BJ (cell line): ENCODE results near the gene PTPRG. TPM values are rescaled to one million over a fixed set of nuclear protein-coding genes. Genes with fewer than 3 reads are reported as not detected.
"Not testable (repeated sequence)": the region's sequence is repeated elsewhere in the genome, so short reads cannot be mapped to it uniquely, and the experiment has no call there.

ENCODE experiments used
- CTCF ChIA-PET: fragments of 350-600 bp; formaldehyde crosslinking; extraction: SDS; loops from one replicate; lab custom pipeline; 2021; ENCODE audit warnings: antibody characterized with exemption, inconsistent platforms; lab: Yijun Ruan, JAX
- POLR2A ChIA-PET: fragments of 300-600 bp; sonication (Branson Sonifier 250); formaldehyde crosslinking; extraction: SDS; loops from one replicate; lab custom pipeline; 2021; ENCODE audit warnings: antibody characterized with exemption; lab: Charles Lee
- DNase-seq: peaks from one replicate; pipeline ENCODE4 v3.0.0-alpha.2; 2011; ENCODE audit warnings: low read depth
- H3K27me3 ChIP-seq: 2 replicates; pipeline ENCODE4 v1.6.0; 2011; ENCODE audit warnings: low read length; ENCODE audit not compliant: control insufficient read depth, insufficient read depth
- H3K36me3 ChIP-seq: 2 replicates; pipeline ENCODE4 v1.5.1; 2011; ENCODE audit warnings: low read length; ENCODE audit not compliant: control insufficient read depth, insufficient read depth
- H3K4me3 ChIP-seq: 2 replicates; pipeline ENCODE4 v1.5.1; 2011; ENCODE audit warnings: low read depth, mild to moderate bottlenecking, control low read depth, low read length
- polyA plus RNA-seq: library from polyadenylated mRNA; depleted of rRNA; stranded (reverse); fragments of >200 nt; gene quantifications from 2 replicates; pipeline ENCODE4 v1.2.3, GENCODE V29; 2011
- TF ChIP-seq, protein P1 (sequence below): IDR thresholded peaks from 2 replicates; pipeline ENCODE4 v1.5.1; 2011; ENCODE audit warnings: low read depth, mild to moderate bottlenecking, control low read depth, inconsistent platforms, low read length, moderate library complexity; ENCODE audit not compliant: insufficient read depth

The PTPRG gene
- polyA plus RNA-seq, 1 experiment = 20.8 TPM

DNA sequence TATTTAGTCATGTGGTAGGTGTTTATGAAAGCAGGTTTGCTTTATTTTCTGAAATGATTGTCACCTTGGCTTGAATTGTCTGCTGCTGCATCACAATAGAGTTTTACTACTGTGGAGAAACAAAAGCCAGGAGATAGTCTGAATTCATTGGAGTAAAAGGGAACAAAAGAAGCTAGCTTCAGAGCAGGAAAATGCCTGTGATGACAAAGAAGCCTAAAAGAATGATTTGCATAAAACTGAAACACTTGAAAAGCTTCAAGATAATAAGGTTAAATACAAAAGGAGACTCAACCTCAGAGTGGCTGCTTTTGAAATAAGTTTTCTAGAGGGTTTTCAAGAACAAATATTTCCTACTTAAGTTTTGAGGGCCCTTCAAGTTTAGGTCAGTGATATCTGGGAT, 138.3 kb downstream of the PTPRG start:
- Histone ChIP-seq H3K4me3 (no peak overlapping the region), H3K36me3 (no peaks in the 10 kb centered on the region), H3K27me3 (no peaks in the 10 kb centered on the region)
- no peak for DNase-seq
- ChIA-PET POLR2A (no interaction called here), CTCF (no interaction called here)
- TF ChIP-seq, protein P1, sequence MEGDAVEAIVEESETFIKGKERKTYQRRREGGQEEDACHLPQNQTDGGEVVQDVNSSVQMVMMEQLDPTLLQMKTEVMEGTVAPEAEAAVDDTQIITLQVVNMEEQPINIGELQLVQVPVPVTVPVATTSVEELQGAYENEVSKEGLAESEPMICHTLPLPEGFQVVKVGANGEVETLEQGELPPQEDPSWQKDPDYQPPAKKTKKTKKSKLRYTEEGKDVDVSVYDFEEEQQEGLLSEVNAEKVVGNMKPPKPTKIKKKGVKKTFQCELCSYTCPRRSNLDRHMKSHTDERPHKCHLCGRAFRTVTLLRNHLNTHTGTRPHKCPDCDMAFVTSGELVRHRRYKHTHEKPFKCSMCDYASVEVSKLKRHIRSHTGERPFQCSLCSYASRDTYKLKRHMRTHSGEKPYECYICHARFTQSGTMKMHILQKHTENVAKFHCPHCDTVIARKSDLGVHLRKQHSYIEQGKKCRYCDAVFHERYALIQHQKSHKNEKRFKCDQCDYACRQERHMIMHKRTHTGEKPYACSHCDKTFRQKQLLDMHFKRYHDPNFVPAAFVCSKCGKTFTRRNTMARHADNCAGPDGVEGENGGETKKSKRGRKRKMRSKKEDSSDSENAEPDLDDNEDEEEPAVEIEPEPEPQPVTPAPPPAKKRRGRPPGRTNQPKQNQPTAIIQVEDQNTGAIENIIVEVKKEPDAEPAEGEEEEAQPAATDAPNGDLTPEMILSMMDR = no peak

DNA sequence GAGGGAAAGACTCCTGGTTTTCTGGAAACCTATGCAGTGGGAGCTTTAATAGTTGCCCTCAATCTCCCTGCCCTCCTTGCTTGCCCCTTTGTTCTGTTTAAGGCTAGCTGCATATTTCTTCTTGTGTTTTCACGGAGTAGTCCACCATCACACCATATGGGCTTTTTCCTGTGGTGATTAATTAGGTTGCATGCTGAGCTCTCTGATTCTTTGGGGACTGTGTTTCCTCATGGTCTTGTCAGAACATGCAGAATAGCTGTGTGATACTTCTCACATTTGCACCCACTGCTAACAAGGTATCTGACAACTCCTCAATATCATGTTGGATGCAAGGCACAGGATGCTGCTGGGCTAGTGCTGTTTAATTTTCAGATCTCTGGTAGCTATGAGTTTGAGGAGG, 139.6 kb downstream of the PTPRG start:
- Histone ChIP-seq H3K4me3 (no peak overlapping the region), H3K27me3 (no peaks in the 10 kb centered on the region), H3K36me3 (no peaks in the 10 kb centered on the region)
- no peak for DNase-seq
- TF ChIP-seq, protein P1 = no peak
- ChIA-PET CTCF (interaction anchor here (1.0 to 1.2 kb wide), 3 partner anchors 11 to 21 kb away, joined by 3 to 4 read pairs (median 3); no protein-coding TSS in a partner anchor), POLR2A (interaction anchor here (0.6 kb wide), 1 partner anchor 33 kb away, joined by 3 read pairs; no protein-coding TSS in a partner anchor)

DNA sequence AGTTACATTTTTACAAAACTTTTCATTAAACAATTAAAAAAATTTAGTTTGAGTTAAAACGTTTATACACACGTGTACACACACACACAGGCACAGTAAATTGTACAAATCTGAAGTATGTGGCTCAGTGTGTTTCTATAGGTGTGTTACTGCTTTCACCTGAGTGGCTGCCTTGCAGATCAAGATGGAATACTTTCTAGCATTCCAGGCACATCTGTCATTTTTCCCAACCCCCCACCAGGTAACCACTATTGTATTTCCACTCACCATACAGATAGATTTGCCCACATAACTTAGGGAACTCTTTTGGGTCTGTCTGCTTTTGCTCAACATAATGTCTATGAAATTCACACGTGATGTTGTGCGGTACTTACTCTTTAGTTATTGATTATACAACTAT, 141.1 kb downstream of the PTPRG start:
- TF ChIP-seq, protein P1 = no peak
- H3K27me3 ChIP-seq = no peaks in the 10 kb centered on the region
- H3K4me3 ChIP-seq = no peak overlapping the region
- DNase-seq = no peak
- POLR2A ChIA-PET = no interaction called here
- CTCF ChIA-PET = no interaction called here
- H3K36me3 ChIP-seq = no peaks in the 10 kb centered on the region

DNA sequence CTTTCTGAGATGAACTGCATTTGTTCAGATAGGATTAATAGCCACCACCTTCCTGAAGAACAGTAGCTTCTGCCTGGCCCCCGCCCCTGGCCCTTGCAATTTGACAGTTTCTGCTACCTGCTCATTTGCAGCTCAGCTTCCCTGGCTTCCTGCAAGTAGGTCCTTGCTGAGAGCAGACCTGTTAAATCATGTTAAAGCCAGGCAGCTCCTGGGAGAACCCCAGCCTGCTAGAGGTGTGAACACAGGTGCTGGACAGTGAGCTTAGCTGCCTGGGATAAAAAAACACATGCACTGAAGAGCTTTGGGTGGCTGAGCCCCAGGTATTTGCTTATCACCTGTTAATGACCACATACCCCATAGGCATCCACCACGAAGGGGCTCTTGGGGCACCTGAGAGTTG, 143.4 kb downstream of the PTPRG start:
- no peak for DNase-seq
- TF ChIP-seq, protein P1 = no peak
- Histone ChIP-seq H3K36me3 (no peaks in the 10 kb centered on the region), H3K4me3 (no peak overlapping the region), H3K27me3 (no peaks in the 10 kb centered on the region)
- ChIA-PET CTCF (no interaction called here), POLR2A (no interaction called here)

DNA sequence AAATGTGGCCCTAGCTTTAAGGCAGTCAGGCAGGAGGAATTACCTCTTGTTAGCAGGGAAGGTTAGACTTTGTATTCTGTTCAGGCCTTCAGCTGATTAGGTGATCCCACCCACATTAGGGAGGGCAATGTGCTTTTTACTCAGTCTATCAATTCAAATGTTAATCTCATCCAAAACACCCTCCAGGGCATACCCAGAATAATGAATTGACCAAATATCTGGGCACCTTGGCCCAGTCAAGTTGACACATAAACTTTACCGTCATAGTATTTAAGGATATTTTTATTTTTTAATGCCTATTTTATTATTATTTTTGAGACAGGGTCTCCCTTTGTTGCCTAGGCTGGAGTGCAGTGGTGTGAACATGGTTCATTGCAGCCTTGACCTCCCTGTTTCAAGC, 146.1 kb downstream of the PTPRG start:
- Histone ChIP-seq H3K4me3 (no peak overlapping the region), H3K27me3 (no peaks in the 10 kb centered on the region), H3K36me3 (no peaks in the 10 kb centered on the region)
- TF ChIP-seq, protein P1 = no peak
- no peak for DNase-seq
- ChIA-PET CTCF (no interaction called here), POLR2A (no interaction called here)

DNA sequence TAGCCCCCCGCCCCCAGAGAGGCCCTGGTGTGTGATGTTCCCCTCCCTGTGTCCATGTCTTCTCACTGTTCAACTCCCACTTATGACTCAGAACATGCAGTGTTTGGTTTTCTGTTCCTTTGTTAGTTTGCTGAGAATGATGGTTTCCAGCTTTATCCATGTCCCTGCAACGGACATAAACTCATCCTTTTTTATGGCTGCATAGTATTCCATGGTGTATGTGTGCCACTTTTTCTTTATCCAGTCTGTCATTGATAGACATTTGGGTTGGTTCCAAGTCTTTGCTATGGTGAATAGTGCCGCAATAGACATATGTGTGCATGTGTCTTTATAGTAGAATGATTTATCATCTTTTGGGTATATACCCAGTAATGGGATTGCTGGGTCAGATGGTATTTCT, 149.5 kb downstream of the PTPRG start:
- H3K36me3 ChIP-seq, DNase-seq, H3K4me3 ChIP-seq, POLR2A ChIA-PET, CTCF ChIA-PET, H3K27me3 ChIP-seq: not testable (repeated sequence)
